Measurements from ENCODE around the gene INTS14.

DNA sequence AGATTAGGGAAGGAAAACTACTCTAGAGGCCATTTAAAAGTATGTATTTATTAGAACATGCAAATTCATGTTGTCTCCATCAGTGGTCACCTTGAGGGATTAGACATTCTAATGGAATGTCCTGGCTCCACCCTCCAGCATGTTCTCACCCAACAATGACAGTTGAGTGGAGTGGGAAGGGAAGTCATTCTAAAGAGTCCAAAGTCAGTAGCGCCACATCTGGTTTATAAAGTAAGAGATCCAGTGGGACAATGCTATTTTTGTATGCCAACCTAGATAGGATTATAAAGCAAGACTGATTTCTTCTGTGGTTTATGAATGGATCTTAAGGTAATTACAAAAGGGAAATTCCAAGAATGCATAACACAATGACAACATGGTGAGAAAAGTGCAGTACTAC lies 44.1 kb upstream of the INTS14 start:
- TF ChIP-seq, protein P1, sequence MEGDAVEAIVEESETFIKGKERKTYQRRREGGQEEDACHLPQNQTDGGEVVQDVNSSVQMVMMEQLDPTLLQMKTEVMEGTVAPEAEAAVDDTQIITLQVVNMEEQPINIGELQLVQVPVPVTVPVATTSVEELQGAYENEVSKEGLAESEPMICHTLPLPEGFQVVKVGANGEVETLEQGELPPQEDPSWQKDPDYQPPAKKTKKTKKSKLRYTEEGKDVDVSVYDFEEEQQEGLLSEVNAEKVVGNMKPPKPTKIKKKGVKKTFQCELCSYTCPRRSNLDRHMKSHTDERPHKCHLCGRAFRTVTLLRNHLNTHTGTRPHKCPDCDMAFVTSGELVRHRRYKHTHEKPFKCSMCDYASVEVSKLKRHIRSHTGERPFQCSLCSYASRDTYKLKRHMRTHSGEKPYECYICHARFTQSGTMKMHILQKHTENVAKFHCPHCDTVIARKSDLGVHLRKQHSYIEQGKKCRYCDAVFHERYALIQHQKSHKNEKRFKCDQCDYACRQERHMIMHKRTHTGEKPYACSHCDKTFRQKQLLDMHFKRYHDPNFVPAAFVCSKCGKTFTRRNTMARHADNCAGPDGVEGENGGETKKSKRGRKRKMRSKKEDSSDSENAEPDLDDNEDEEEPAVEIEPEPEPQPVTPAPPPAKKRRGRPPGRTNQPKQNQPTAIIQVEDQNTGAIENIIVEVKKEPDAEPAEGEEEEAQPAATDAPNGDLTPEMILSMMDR (IDR thresholded peaks at IDR 0.05): no peak
- no peak for TF ChIP-seq POLR2A (IDR thresholded peaks at IDR 0.05)
